Measurements from ENCODE around the gene OLFML2B.

DNA sequence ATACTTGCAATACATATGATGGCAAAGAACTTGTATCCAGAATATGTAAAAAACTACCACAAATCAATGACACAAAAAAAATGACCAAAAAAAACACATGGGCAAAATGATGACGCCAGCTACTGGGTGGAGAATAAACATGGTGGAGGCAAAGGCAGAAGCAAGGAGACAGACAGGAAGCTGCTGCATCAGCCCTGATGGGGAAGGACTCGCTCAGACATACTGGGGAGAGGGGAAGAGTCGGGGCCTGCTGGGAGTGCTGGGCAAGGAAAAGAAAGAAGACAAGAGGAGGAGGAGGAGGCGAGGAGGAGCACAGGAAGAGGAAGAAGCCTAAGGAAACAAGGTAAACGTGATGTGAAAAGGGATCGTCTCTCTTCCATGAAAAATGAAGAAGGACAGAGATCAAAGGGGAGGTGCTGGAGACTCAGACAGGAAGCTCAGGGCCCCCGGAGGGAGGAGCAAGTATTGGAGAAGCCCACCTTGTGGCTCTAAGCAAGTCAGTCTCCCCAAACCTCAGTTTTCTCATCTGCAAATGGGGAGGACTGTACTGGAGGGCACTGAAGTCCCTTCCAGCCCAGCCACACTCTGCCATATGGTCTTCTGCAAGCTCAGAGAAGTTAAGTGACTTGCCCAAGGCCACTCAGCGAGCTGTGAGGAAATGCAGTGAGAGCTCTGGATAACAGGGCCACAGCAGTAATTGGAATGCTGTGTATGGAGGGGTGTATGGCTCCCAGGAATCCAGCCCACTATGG, 24.2 kb downstream of the OLFML2B start:
- TF ChIP-seq, protein P1, sequence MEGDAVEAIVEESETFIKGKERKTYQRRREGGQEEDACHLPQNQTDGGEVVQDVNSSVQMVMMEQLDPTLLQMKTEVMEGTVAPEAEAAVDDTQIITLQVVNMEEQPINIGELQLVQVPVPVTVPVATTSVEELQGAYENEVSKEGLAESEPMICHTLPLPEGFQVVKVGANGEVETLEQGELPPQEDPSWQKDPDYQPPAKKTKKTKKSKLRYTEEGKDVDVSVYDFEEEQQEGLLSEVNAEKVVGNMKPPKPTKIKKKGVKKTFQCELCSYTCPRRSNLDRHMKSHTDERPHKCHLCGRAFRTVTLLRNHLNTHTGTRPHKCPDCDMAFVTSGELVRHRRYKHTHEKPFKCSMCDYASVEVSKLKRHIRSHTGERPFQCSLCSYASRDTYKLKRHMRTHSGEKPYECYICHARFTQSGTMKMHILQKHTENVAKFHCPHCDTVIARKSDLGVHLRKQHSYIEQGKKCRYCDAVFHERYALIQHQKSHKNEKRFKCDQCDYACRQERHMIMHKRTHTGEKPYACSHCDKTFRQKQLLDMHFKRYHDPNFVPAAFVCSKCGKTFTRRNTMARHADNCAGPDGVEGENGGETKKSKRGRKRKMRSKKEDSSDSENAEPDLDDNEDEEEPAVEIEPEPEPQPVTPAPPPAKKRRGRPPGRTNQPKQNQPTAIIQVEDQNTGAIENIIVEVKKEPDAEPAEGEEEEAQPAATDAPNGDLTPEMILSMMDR (IDR thresholded peaks at IDR 0.05; ENCODE audit: poor library complexity) = no peak
- no peak for TF ChIP-seq EZH2 (IDR thresholded peaks at IDR 0.05; ENCODE audit: borderline replicate concordance)

All from hepatocyte (in vitro differentiated cells).